ENCODE data around the gene DNMT1. TPM values are rescaled to one million over a fixed set of nuclear protein-coding genes. Genes with fewer than 3 reads are reported as not detected.

DNMT1 gene
- total RNA-seq, 1 experiment from 2014 or later = 227 TPM

- Histone ChIP-seq H4K5ac (ENCODE audit: insufficient read length, low read depth, low read length) (no peak overlapping the region), H3K79me1 (ENCODE audit: insufficient read depth, low read depth, low read length, poor library complexity, severe bottlenecking) (no peaks in the 10 kb centered on the region), H2BK20ac (ENCODE audit: low read depth, low read length, poor library complexity, severe bottlenecking) (no peak overlapping the region), H2AK5ac (ENCODE audit: insufficient read length, low read length) (no peak overlapping the region), H3K9ac (ENCODE audit: extremely low read depth, insufficient read length, low read length) (no peak overlapping the region), H3T11ph (ENCODE audit: low read length) (no peak overlapping the region), H2AFZ (ENCODE audit: low read length) (no peak overlapping the region), H3K18ac (ENCODE audit: insufficient read length, low read depth, low read length) (no peak overlapping the region), H4K8ac (replicated peaks; ENCODE audit: insufficient read length, low read depth, low read length) (no peak overlapping the region), H2BK15ac (ENCODE audit: low read depth, low read length) (no peak overlapping the region), H4K91ac (ENCODE audit: insufficient read length, low read depth, low read length) (no peak overlapping the region), H3K79me2 (ENCODE audit: insufficient read depth, low read length) (peaks cover 7% of the 10 kb centered on the region; the same call in 1 of the 2 replicates), H3K23me2 (ENCODE audit: insufficient read length, low read depth, low read length, poor library complexity, severe bottlenecking) (peaks cover 7% of the 10 kb centered on the region), H3K4ac (ENCODE audit: low read depth, low read length) (no peak overlapping the region), H3K4me1 (ENCODE audit: insufficient read depth, low read length) (no peaks in the 10 kb centered on the region; the same call in 1 of the 2 replicates), H2BK12ac (ENCODE audit: insufficient read length, low read depth, low read length) (no peak overlapping the region), H3K56ac (ENCODE audit: insufficient read length, low read depth, low read length) (no peak overlapping the region), H3K9me3 (ENCODE audit: control insufficient read depth, low read depth, low read length) (no peaks in the 10 kb centered on the region), H3K27ac (ENCODE audit: insufficient read length, low read depth, low read length) (no peak overlapping the region), H2BK120ac (ENCODE audit: low read depth, low read length, poor library complexity, severe bottlenecking) (no peak overlapping the region), H3K27me3 (ENCODE audit: insufficient read depth, low read length) (no peaks in the 10 kb centered on the region), H3K14ac (ENCODE audit: insufficient read depth, low read length) (no peak overlapping the region), H2BK5ac (ENCODE audit: insufficient read length, low read length) (no peak overlapping the region), H3K4me2 (ENCODE audit: insufficient read depth, insufficient read length, low read length) (no peak overlapping the region), H3K23ac (ENCODE audit: insufficient read length, low read depth, low read length) (no peak overlapping the region), H4K20me1 (ENCODE audit: control insufficient read depth, insufficient read depth, insufficient read length) (no peaks in the 10 kb centered on the region)
- TF ChIP-seq, protein P1, sequence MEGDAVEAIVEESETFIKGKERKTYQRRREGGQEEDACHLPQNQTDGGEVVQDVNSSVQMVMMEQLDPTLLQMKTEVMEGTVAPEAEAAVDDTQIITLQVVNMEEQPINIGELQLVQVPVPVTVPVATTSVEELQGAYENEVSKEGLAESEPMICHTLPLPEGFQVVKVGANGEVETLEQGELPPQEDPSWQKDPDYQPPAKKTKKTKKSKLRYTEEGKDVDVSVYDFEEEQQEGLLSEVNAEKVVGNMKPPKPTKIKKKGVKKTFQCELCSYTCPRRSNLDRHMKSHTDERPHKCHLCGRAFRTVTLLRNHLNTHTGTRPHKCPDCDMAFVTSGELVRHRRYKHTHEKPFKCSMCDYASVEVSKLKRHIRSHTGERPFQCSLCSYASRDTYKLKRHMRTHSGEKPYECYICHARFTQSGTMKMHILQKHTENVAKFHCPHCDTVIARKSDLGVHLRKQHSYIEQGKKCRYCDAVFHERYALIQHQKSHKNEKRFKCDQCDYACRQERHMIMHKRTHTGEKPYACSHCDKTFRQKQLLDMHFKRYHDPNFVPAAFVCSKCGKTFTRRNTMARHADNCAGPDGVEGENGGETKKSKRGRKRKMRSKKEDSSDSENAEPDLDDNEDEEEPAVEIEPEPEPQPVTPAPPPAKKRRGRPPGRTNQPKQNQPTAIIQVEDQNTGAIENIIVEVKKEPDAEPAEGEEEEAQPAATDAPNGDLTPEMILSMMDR (conservative IDR thresholded peaks at IDR 0.05) = no peak
- Mint-ChIP-seq H3K36me3 (ENCODE audit: insufficient read depth in 1 of 3, low read depth in 3 of 3) (peaks cover 19 to 25% (median 25%) of the 10 kb centered on the region in 3 experiments), H3K27me3 (ENCODE audit: low read depth) (peaks cover 11% of the 10 kb centered on the region), H3K9me3 (no peaks in the 10 kb centered on the region; a peak in 2 of 5 replicates), H3K27ac (no peak overlapping the region), H3K4me3 (no peak overlapping the region), H3K4me1 (peaks cover 4 to 16% of the 10 kb centered on the region in 2 experiments; a peak in 3 of 4 replicates)
- DNase-seq = no peak
These were observed 90.6 kb downstream of the DNMT1 start for GRCh38 chr19:10104130-10104513.

All from H9 (cell line).